ENCODE results near the gene FCHO1.
"Not testable (repeated sequence)": the region's sequence is repeated elsewhere in the genome, so short reads cannot be mapped to it uniquely, and the experiment has no call there.

FCHO1 gene

GRCh38 chr19:17794731-17795494 lies 43.6 kb downstream of the FCHO1 start, which contains the start of gene B3GNT3:
TSS of gene B3GNT3 (plus strand) at chr19:17795138. CDS start at chr19:17807808, 12,670 bp downstream.
- DNase-seq (ENCODE audit: low spot score), result no peak

DNA sequence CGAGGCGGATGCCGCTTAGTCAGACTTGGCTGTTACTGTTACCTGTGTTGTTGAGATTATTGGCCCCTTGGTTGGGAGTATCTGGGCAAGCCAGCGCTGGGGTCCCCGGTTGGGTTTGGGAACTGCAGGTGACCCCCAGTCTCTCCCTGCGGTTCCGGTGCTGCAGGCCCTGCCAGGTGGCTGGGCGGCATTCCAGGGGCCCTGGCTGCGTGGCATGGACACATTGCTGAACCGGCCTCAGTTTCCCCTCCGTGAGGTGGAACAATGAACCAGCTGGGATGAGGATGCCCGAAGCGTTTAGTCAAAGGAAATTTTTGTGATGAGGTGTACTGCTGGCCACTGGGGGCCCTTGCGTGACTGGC lies 44.2 kb downstream of the FCHO1 start:
- DNase-seq (ENCODE audit: low spot score), result no peak

GRCh38 chr19:17796013-17796837 lies 44.9 kb downstream of the FCHO1 start:
- DNase-seq (ENCODE audit: low spot score), result no peak

GRCh38 chr19:17796838-17797423 lies 45.7 kb downstream of the FCHO1 start:
- no peak for DNase-seq (ENCODE audit: low spot score)

- DNase-seq (ENCODE audit: low spot score), result no peak
Observed at GRCh38 chr19:17797424-17798201, 46.3 kb downstream of the FCHO1 start.

GRCh38 chr19:17798599-17798998 lies 47.3 kb downstream of the FCHO1 start:
- not testable (repeated sequence) for DNase-seq (ENCODE audit: low spot score)

GRCh38 chr19:17802137-17802858 lies 51.0 kb downstream of the FCHO1 start:
- no peak for DNase-seq (ENCODE audit: low spot score)

DNA sequence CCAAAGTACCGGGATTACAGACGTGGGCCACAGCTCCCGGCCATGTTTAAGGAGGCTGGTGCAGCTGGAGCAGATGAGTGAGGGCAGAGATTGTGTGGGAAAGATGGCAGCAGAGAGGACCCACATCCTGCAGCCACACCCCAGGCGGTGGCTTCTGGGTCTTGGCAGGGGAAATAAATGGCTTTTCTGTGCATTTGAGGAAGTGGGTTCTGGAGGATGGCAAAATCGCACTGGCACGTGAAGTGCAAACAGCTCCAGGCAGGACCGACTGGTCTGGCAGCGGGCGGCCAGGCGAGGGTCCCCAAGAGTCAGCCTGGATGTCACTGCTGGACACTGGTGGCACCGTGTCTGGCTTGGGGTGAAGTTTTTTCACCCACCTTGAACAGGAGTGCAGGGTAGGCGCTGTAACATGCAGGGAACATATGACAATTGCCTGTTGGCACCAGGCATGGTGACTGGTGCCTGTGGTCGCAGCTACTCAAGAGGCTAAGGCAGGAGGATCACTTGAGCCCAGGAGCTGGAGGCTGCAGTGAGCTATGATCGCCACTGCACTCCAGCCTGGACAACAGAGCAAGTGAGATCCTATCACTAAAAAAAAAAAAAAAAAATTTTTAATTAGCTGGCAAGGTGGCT lies 52.1 kb downstream of the FCHO1 start:
- no peak for DNase-seq (ENCODE audit: low spot score)

GRCh38 chr19:17805427-17805826 lies 54.1 kb downstream of the FCHO1 start:
- DNase-seq (ENCODE audit: low spot score), result no peak

- no peak for DNase-seq (ENCODE audit: low spot score)
Observed at GRCh38 chr19:17806945-17807344, 55.7 kb downstream of the FCHO1 start.

DNA sequence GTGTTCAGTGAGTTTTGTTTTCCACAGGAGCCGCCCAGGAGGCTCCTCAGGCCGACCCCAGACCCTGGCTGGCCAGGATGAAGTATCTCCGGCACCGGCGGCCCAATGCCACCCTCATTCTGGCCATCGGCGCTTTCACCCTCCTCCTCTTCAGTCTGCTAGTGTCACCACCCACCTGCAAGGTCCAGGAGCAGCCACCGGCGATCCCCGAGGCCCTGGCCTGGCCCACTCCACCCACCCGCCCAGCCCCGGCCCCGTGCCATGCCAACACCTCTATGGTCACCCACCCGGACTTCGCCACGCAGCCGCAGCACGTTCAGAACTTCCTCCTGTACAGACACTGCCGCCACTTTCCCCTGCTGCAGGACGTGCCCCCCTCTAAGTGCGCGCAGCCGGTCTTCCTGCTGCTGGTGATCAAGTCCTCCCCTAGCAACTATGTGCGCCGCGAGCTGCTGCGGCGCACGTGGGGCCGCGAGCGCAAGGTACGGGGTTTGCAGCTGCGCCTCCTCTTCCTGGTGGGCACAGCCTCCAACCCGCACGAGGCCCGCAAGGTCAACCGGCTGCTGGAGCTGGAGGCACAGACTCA lies 56.5 kb downstream of the FCHO1 start:
- DNase-seq (ENCODE audit: low spot score), result no peak

DNA sequence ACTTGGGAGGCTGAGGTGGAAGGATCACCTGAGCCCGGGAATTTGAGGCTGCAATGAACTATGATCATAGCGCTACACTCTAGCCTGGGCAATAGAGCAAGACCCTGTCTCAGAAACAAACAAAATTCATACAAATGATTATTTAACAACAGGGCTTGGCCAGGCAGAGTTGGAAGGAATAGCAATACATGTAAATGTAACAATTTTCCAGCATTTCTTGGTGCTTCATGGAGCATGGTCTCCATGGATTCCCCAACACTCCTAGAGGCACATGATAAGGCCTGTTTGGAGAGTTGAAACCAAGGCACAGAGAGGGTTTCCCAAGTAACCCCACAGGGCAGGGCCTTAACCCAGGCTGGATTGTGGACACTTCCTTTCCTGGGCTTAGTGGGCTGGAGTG lies 59.8 kb downstream of the FCHO1 start:
- no peak for DNase-seq (ENCODE audit: low spot score)

DNA sequence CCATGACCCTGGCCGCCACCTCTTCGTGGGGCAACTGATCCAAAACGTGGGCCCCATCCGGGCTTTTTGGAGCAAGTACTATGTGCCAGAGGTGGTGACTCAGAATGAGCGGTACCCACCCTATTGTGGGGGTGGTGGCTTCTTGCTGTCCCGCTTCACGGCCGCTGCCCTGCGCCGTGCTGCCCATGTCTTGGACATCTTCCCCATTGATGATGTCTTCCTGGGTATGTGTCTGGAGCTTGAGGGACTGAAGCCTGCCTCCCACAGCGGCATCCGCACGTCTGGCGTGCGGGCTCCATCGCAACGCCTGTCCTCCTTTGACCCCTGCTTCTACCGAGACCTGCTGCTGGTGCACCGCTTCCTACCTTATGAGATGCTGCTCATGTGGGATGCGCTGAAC lies 60.4 kb downstream of the FCHO1 start:
- DNase-seq (ENCODE audit: low spot score), result no peak

GRCh38 chr19:17812099-17812498 lies 60.8 kb downstream of the FCHO1 start:
- no peak for DNase-seq (ENCODE audit: low spot score)

- no peak for DNase-seq (ENCODE audit: low spot score)
Observed at GRCh38 chr19:17817668-17818363, 66.5 kb downstream of the FCHO1 start.

DNA sequence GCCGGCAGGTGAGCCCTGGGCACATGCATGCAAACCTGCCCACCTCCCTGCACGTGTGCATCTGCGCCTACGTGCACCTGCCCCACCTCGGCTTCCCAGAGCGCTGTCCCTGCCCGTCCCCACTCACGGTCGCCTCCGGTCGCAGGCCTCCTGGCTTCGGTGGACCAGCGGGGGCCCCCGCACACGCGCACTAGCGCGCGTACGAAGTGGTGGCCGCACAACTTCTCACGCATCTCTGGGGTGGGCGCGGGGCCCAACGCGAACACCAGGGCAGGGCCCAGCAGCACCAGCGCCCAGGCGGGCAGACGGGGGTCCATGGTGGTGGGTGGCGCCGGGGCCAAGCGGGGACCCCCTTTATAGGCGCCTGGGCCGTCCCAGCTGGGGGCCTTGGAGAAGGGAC lies 69.9 kb downstream of the FCHO1 start, which contains the start of gene INSL3:
Gene INSL3 (minus strand): TSS at position 330 of the 400 bp plus-strand sequence. CDS start 13 bp downstream, at position 317.
- no peak for DNase-seq (ENCODE audit: low spot score)

DNA sequence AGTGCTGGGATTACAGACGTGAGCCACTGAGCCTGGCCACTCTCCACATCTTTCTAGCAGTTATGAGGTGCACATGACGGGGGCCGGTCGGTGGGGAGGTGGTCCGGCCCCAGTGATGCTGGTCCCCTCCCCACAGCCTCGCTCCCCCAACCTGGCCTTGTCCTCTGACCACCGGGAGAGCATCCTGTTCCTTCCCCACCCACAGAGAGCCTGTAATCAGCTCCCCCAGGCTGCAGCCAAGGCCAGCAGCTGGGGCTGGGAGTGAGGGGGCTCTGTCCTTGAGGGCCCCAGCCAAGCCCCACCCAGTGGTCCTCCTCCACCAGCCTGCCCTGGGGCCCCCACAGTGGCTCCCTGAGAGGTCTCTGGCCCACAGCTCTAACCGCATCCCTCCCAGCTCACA lies 73.1 kb downstream of the FCHO1 start:
- no peak for DNase-seq (ENCODE audit: low spot score)

GRCh38 chr19:17826508-17827056 lies 75.3 kb downstream of the FCHO1 start:
- no peak for DNase-seq (ENCODE audit: low spot score)

- peak; percentile 13 for DNase-seq (ENCODE audit: low spot score)
Observed at GRCh38 chr19:17829855-17830566, 78.7 kb downstream of the FCHO1 start.

Measured in kidney capillary endothelial cell (primary cell).